GM18526 (cell line): ENCODE data around the gene KDELR1.

ENCODE experiments used
- POLR2A ChIP-seq: IDR thresholded peaks from 3 replicates; pipeline ENCODE4 v1.6.1; 2011; ENCODE audit not compliant: insufficient read length; ENCODE audit errors: extremely low read depth

KDELR1 gene

GRCh38 chr19:48341515-48342413 lies 49.6 kb downstream of the KDELR1 start:
- no peak for TF ChIP-seq POLR2A

- no peak for TF ChIP-seq POLR2A
These were observed 50.4 kb downstream of the KDELR1 start for GRCh38 chr19:48340995-48341394.

- TF ChIP-seq POLR2A: no peak
These were observed 52.4 kb downstream of the KDELR1 start for GRCh38 chr19:48338802-48339503.

- no peak for TF ChIP-seq POLR2A
These were observed 53.0 kb downstream of the KDELR1 start for GRCh38 chr19:48338253-48338755.

- TF ChIP-seq POLR2A: peak; percentile 47
These were observed 57.6 kb downstream of the KDELR1 start for GRCh38 chr19:48333467-48334384.

- TF ChIP-seq POLR2A: peak; percentile 70
These were observed 58.5 kb downstream of the KDELR1 start for GRCh38 chr19:48332662-48333466.
